HL-60/S4 treated with phorbol 12-myristate 13-acetate at 8.2 ng/mL for 4 days and 3 days (cell line): ENCODE results near the gene TCEAL8.
"Not testable (repeated sequence)": the region's sequence is repeated elsewhere in the genome, so short reads cannot be mapped to it uniquely, and the experiment has no call there.

Source experiments
- in situ Hi-C: fragments of 300-500 bp; cut with MboI; formaldehyde crosslinking; loops from 2 replicates; pipeline ENCODE4 v1.15.0; 2022; ENCODE audit warnings: low sequenced_read_pairs

TCEAL8 gene, protein sequence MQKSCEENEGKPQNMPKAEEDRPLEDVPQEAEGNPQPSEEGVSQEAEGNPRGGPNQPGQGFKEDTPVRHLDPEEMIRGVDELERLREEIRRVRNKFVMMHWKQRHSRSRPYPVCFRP

DNA sequence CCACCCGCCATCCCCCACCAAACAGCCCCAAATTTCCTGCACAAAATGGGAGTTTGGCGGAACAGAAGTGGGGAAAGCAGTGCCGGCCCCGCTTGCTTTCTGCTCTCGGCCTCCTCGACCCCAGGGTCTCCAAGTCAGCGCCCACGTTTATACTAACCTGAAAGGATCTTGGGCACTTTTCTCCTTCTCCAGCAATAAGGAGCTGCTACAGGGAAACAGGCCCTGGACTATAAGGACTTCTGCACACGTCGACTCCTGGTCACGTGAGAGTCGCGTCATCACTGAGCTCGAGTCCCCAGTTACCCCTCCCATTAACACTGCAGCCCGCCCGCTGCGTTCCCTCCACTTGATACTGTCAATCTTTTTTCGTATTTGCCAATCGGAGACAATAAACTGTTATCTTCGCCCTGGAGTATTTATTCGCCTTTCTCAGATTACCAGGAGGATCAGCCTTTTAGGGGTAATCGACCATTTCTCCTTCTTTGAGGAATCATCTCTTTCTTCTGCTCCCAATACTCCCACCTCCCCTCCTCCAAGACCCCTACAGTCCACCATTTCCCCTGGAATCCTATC, at the start of gene TCEAL8:
TSS of gene TCEAL8 (minus strand) at position 235 of the 573 bp plus-strand sequence. CDS start 1,176 bp downstream, outside the sequence.
- in situ Hi-C loops = no loop called here

DNA sequence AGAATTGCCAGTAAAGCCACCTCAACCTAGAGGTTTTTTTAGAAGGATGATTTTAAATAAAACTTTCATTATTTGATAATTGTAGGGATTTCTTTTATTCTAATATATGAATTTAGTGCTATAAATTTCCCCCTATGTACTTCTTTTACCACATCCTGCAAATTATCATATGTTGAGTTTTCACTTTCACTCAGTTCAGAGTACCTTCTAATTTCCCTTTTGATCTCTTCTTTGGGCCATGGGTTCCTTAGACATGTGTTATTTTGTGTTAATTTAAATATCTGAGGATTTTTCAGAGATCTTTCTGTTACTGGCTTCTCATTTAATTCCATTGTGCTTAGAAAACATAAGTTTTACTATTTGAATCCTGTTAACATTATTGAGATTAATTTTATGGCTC, 49.8 kb upstream of the TCEAL8 start:
- in situ Hi-C loops = no loop called here

DNA sequence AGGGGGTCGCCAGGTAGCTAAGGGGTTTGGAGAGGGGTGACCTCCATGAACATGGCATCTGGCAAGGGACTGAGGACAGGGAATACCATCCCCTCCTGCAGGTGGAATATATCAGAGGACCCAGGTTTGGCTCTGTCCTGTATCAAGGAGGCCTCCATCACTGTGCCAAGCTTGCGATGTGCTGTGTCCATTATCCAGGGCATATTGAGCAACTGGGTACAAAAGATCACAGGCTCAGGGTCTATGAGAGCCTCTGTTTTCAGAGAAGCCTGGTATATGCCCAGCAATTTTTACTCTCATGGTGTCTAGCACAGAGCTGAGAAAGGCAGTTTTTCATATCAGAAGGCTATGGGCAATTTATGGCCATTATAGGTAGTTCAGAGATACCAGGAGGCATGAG, 38.2 kb upstream of the TCEAL8 start:
- in situ Hi-C loops = no loop called here

DNA sequence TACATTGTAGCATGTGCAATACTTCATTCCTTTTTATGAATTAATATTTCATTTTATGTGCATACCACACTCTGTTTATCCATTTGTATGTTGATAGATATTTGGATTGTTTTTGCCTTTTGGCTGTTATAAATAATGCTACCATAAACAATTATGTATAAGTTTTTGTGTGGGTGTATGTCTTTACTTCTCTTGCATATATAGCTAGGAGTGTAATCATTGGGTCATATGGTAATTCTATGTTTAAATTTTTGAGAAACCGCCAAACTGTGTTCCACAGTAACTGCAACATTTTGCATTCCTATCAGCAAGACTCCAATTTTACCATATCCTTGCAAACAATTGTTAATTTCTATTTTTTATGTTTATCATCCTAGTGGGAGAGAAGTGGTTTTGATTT, 24.7 kb upstream of the TCEAL8 start:
- in situ Hi-C loops = no loop called here

DNA sequence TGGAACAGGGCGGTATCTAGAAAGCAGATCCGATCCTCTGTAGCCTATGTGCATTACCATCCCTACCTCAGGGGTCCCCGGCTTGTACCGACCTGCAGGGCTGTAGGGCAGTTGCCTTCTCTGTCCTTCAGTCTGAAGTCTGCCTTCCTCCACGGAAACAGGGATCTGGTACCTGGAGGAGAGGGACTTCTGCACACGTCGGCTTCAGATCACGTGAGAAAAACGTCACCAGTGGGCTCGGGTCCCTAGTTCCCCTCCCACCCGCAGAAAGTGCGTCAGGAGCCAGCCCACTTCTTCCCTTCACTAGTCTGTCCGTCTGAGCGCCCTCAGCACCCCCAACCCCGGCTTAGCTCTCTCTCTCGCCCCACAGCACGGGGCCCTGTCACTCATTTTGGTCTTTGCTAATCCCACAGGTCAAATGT, 21.6 kb upstream of the TCEAL8 start, which contains the start of gene TCEAL5:
TSS of gene TCEAL5 (minus strand) at position 170 of the 422 bp plus-strand sequence. CDS start 2,187 bp downstream, outside the sequence.
- in situ Hi-C loops = no loop called here

DNA sequence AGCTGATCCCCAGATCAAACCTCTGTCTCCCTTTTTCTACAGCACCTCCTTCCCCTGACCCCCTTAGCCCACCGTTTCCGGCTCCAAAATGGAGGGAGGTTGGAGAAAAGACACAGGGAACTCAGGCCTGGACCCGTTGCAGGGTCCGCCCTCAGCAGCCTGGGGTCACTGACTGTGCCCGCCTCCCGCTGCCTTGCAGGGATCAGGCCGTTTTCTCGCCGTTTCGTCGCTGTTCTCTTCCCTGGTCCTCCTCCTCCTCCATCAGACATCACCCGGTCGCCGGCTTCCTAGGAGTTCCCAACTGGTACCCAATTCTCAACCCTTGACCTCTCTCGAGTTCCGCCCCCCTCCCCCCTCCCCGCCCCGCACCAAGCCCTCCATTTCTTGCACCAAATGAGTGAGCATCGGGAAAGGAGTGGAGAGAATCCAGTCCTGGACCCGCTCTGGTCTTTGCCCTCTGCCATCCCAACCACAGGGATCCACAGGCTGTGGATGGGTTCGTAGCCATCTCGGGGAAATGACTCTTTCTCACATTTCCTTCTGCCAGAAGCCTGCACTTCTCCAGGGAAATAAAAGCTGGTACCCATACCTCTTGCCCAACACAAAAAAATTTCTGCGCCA, 21.1 kb upstream of the TCEAL8 start:
- in situ Hi-C loops = no loop called here

DNA sequence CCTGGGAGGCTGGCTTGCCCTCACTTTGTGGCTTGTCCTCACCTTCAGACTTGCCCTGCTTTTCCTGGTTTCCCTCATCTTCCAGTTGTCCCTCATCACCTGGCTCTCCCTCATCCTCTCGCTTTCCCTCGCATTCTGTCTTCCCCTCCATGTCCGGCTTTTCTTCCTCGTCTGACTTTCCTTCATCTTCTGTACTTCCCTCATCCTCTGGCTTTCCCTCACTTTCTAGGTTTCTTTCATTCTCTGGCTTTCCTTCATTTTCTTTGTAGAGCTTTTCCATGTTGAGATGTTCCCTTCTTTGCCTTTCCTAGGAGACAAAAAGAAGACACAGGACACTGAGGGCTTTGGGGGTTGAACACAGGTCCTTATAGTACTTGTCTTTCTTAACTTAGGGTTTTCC, 19.3 kb upstream of the TCEAL8 start:
- in situ Hi-C loops = no loop called here

DNA sequence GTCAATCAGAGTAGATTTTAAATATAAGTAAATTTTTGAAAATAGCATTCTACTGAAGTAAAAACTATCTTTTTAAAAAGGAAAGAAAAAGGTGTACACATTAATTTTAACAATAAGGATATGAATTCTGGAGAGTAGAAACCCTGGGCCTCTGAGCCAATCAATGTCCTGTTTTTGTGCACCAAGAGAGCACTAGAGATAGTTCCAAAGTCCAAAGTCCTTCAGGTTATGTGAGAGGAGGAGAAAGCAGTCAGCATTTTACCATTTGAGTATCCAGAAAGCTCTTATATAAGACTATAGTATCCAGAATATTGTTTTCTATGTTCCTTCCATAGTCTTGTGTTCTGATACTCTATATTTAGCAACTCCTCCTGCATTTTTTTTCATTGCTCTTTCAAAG, 3.3 kb upstream of the TCEAL8 start:
- in situ Hi-C loops = no loop called here

DNA sequence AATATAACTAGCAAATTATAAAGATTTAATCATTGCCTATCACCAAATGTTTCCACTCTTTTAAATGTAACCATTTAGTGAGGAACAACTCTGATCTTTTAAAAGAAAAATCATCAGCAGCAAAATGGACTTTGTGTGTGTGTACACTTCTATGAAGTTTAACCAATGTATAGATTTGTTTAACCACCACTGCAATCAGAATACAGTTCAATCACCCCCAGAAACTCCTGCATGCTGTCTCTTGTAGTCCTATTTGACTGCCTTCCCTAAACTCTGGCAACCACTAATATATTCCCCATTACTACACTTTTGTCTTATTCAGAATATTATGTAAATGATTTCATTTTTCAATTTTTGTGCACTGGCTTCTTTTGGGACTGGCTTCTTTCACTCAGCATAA, 1.7 kb upstream of the TCEAL8 start:
- in situ Hi-C loops = no loop called here

DNA sequence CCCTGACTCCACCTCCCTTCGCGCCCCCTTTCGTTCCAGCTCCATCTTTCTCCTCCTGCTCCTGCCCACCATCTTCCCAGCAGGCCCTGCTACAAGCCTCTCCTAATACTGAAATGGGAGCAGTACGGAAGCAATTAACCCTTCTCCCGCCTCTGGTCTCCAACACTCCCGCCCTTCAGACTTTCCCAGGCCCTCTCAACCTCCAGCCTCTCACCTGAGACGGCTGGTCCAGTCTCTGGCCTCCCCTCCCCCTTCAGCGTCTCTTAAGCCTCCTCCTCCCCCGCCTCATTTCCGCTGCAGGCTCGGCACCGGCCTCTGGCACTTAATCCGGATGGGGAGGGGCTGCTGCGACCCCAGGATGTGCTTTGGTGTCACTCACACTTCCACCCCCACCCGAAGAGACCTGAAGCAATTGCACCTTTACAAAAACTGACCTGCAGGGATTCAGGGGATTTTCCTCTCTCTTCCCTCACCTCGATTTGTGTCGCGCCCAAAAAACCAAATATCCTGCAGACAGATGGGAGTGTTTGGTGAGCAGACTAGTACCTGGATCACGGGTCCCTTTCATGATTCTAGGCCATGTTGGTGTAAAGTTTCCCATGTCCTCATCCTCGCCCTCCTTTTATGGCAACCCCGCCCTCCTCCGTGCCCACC, 657 bp downstream of the TCEAL8 start:
- in situ Hi-C loops = no loop called here

DNA sequence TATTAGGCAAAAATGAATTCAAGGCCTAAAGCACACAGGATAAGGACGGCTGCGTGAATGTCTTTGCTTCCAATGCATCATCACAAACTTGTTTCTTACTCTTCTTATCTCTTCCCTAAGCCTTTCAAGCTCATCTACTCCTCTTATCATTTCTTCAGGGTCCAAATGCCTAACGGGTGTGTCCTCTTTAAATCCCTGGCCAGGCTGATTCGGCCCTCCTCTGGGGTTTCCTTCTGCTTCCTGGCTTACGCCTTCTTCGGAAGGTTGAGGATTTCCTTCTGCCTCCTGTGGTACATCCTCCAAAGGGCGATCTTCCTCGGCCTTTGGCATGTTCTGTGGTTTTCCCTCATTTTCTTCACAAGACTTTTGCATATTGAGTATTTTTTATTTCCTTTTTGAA, 1.3 kb downstream of the TCEAL8 start:
- in situ Hi-C loops = no loop called here

DNA sequence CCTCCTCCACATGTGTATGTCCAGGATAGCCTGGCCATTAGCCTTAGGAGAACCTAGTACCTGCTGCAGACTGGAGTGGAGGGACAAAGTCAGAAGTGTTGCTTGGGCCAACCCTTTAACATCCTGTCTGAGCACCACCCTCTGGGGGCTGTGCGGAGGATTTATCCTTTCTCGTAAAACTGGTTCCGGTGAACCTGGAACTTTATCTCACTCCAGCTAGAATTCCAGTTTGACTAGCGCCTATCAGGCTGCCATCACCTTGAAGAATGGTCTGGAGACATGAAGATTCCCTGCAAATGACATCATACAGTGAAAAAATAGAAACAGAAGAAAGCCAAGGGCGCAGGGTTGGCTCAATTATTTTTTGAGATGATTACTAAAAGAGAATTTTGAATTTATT, 4.0 kb downstream of the TCEAL8 start:
- in situ Hi-C loops = no loop called here

DNA sequence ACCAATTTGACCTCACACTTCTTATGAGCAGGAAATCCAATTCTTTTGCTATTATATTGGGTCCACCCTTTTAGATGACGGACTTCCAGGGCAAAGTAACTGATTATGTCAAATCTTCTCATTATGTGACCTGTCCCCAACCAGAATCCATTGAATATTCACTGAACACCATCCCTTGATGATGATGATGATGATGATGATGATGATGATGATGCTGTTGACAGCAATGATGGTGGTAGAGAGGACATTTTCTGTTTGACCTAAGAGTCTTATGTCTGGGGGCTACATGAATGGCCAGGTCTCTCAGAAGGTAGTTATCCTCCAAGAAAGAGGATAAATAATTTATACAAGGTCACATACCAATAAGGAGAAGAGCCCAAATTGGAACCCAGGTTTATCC, 5.2 kb downstream of the TCEAL8 start:
- in situ Hi-C loops = no loop called here

DNA sequence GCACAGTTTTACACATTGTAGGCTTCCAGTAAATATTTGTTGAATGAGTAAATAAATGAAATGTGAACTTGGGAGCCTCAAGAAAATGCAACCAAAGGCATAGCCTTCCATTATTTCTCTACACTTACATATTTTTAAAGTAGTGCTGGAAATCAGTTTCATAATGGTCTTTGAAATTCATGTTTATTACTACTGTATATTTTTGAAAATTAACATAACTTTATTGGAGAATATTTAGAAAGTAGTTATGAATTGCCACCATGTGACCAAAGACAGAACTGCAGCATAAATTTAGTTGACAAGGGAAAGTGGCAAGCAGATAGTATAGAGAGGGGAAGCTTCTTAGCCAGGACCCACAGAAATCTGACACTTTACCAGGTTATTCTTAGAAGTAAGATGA, 6.4 kb downstream of the TCEAL8 start:
- in situ Hi-C loops = no loop called here

DNA sequence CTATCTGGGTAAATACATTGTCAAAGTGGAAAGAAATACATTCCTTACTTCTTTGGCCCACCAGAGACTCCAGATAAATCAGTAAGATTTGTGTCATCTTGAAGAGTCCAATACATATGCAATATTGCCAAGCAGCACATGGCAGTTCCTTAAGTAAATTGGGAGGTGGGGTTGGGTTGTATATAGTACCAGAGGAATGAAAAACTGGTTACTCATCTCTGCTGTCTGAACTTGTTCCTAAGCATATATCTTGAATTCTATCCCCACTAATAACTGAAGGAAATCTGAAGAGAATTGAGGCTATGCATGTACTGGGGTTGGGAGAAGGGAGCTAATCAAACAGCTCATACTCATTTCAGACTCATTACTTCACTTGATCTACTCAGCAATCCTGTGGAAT, 14.8 kb downstream of the TCEAL8 start:
- in situ Hi-C loops = no loop called here

DNA sequence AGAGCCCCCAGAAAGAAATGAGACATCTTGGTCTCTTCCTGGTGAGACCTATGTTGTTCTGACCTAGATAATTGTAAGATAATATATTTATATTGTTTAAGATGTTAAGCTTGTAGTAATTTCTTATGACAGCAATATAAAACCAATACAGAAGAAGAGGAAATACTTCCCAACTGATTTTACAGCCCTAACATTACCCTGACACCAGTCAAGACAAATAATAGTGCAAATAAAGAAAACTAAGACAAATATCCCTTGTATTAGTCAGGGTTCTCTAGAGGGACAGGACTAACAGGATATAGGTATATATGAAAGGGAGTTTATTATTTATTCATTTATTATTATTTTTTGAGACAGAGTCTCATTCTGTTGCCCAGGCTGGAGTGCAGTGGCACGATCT, 18.7 kb downstream of the TCEAL8 start:
- in situ Hi-C loops = no loop called here

DNA sequence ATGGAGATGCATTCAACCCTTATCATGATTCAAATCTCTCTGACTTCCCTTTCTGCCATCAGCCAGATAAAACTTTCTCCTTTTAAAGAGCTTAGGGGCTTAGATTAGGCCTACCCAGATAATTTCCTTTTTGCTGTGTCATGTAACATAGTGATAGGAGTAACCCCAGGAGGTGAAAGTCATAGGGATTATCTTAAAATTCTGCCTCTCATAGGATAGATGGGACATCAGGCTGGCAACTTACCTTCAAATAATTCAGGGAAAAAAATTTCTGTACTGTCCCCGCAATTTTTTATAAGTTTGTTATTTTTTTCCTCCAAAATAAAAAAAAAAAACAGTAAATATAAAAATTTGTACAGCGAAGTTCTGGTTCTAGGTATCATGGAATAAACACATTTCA, 19.3 kb downstream of the TCEAL8 start:
- in situ Hi-C loops = not testable (repeated sequence)

DNA sequence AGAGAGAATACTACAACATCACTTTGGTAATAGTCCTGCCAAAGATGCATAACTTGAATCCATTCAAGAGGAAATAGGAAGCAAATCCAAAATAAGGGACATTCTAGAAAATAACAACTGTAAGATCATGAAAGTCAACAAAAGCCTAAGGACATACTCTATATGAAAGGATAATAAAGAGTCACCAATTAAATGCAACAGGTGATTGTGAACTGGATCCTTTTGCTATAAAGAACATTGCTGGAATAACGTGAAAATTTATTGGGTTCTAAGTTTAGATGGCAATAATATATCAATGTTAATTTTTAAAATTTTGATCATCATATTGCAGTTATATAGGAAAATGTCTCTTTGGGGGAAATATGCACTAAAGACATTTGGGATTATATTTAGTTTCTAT, 20.1 kb downstream of the TCEAL8 start:
- in situ Hi-C loops = no loop called here

DNA sequence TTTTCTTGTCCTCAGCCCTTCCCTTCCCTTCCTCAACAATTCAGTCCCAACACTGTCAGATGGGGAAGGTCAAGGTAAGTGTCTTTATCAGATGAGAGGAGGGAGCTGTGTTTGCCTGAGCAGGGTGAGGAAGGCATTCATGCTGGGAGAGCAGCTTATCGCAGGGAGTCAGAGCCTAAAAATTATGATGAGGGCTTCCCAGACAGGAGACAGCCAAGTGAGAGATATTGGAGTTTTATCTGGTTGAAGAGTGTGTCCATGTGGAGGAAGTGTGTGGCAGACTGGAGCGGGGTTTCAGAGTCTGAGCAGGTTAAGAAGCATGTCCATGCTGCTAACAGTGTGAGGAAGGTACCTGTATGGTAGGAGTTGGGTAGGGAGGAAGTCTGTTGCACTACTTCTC, 21.7 kb downstream of the TCEAL8 start:
- in situ Hi-C loops = no loop called here

DNA sequence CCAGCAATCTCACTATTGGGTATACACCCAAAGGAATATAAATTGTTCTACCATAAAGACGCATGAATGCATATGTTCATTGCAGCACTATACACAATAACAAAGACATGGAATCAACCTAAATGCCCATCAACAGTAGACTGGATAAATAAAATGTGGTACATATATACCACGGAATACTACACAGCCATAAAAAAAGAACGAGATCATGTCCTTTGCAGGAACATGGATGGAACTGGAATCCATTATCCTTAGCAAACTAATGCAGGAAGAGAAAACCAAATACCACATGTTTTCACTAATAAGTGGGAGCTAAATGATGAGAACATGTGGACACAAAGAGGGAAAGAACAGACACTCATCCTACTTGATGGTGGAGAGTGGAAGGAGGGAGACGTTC, 29.0 kb downstream of the TCEAL8 start:
- in situ Hi-C loops = not testable (repeated sequence)

DNA sequence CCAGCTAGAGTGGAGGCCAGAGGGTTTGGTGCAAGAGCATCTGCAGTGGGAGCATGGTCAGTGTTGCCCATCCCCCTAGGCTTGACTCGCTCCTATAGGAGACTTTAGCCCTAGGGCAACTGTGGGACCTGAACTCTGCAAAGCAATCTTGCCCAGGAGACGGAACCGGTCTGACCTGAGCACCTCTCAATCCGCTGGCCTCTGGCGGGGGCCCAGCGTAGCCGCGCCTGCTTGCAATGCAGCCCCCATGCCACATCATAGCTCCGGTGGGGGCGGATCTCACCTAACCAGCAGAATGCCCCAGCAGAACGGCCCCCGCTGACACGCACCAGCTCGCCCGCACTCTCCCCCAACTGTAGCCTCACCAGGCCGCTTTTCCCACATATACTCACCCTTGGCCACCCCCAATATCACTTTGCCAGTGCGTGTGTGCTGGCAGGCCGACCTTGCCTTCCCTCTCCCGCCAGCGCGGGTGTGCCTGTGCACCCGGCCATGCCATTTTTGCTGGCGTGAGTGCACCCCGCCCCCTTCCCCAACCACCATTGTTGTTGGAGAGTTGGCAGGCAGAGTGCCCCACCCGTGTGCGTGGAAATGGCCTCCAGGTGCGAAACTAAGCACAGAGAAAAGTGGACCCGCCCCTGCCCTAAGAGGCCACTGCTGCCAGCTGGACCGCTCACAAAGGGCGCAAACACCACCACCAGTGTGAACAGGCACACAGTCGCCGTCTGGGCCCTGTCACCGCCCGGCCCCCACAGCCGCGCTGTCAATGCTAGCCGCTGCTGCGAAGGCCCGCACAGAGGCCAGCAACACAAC, 34.2 kb downstream of the TCEAL8 start:
- in situ Hi-C loops = no loop called here
